ENCODE results near the gene USP6.
"Not testable (repeated sequence)": the region's sequence is repeated elsewhere in the genome, so short reads cannot be mapped to it uniquely, and the experiment has no call there.

Gene USP6

GRCh38 chr17:5115673-5116651 is at the start of gene USP6:
USP6 (plus strand) TSS chr17:5116032; CDS start chr17:5130368, 14,336 bp downstream.
- DNase-seq (ENCODE audit: low read depth in 2 of 2) = no peak

- no peak for DNase-seq (ENCODE audit: low read depth in 2 of 2)
Observed at GRCh38 chr17:5068236-5068635, 47.6 kb upstream of the USP6 start.

GRCh38 chr17:5069724-5070123 is 46.1 kb upstream of the USP6 start:
- no peak for DNase-seq (ENCODE audit: low read depth in 2 of 2)

GRCh38 chr17:5075472-5075871 is 40.4 kb upstream of the USP6 start:
- DNase-seq (ENCODE audit: low read depth in 2 of 2) = not testable (repeated sequence)

- not testable (repeated sequence) for DNase-seq (ENCODE audit: low read depth in 2 of 2)
Observed at GRCh38 chr17:5077275-5077674, 38.6 kb upstream of the USP6 start.

GRCh38 chr17:5077781-5078105 is 38.1 kb upstream of the USP6 start:
- DNase-seq (ENCODE audit: low read depth in 2 of 2) = no peak

GRCh38 chr17:5078106-5079028 is 37.5 kb upstream of the USP6 start, which contains the start of gene ZFP3:
ZFP3 (plus strand) TSS chr17:5078467; CDS start chr17:5091505, 13,038 bp downstream.
- peak; percentile 60 to 72 for DNase-seq (ENCODE audit: low read depth in 2 of 2)

- no peak for DNase-seq (ENCODE audit: low read depth in 2 of 2)
Observed at GRCh38 chr17:5080591-5080990, 35.2 kb upstream of the USP6 start.

GRCh38 chr17:5092218-5093010 is 23.4 kb upstream of the USP6 start:
- DNase-seq (ENCODE audit: low read depth in 2 of 2) = no peak

GRCh38 chr17:5096731-5097100 is 19.1 kb upstream of the USP6 start:
- no peak for DNase-seq (ENCODE audit: low read depth in 2 of 2)

GRCh38 chr17:5097101-5097834 is 18.6 kb upstream of the USP6 start:
- DNase-seq (ENCODE audit: low read depth in 2 of 2) = peak in 1 of 2 donors; percentile 15

- no peak for DNase-seq (ENCODE audit: low read depth in 2 of 2)
Observed at GRCh38 chr17:5099271-5099670, 16.6 kb upstream of the USP6 start.

- DNase-seq (ENCODE audit: low read depth in 2 of 2) = no peak
Observed at GRCh38 chr17:5100832-5101231, 15.0 kb upstream of the USP6 start.

GRCh38 chr17:5110816-5111215 is 5.0 kb upstream of the USP6 start:
- no peak for DNase-seq (ENCODE audit: low read depth in 2 of 2)

GRCh38 chr17:5111402-5112204 is 4.2 kb upstream of the USP6 start, which contains the start of gene ZNF232:
ZNF232 (minus strand) TSS chr17:5111878; CDS start chr17:5111822, 56 bp downstream.
- peak; percentile 82 to 83 for DNase-seq (ENCODE audit: low read depth in 2 of 2)

GRCh38 chr17:5118219-5118618 is 2.4 kb downstream of the USP6 start:
- DNase-seq (ENCODE audit: low read depth in 2 of 2) = no peak

- DNase-seq (ENCODE audit: low read depth in 2 of 2) = no peak
Observed at GRCh38 chr17:5120036-5120435, 4.2 kb downstream of the USP6 start.

- DNase-seq (ENCODE audit: low read depth in 2 of 2) = not testable (repeated sequence)
Observed at GRCh38 chr17:5120436-5121185, 4.8 kb downstream of the USP6 start.

- no peak for DNase-seq (ENCODE audit: low read depth in 2 of 2)
Observed at GRCh38 chr17:5121186-5121841, 5.5 kb downstream of the USP6 start.

Data from stimulated activated CD8-positive, alpha-beta memory T cell treated with anti-CD3 and anti-CD28 coated beads, Interleukin-15, amount 100 ng/mL, for 4 hours (primary cell).